ENCODE measurements around the gene BPI.

The BPI gene

DNA sequence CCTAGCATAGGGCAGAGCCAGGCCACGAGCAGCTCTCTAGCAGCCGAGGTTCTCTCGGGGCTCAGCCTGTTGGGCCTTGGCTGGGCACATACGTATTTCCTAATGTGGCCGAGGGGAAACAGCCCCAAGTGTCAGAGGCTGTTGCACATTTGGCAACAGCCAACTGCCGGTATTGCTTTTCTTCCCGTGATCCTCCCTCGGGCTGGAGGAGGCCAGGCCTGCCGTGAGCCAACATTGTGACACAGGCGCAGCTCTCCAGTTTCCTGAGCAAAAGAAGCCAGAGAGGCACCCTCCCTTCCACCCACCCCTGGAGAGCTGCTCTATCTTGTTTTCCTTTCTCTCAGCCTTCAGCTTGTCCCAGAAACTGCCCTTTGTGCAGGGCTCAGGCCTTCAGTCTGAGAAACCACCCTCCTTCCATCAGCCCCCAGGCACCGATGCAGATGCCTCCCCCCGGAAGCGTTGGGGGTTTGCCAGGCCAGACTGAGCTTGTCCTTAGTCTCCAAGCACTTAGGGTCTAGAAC lies 5.1 kb upstream of the BPI start:
- POLR2A ChIA-PET = no interaction called here

GRCh38 chr20:38299963-38300362 lies 4.0 kb upstream of the BPI start:
- CTCF ChIA-PET = interaction anchor here (0.9 to 15.7 kb wide), 4 partner anchors 9 to 242 kb away, joined by 3 to 250 read pairs (median 4); no protein-coding TSS in a partner anchor
- POLR2A ChIA-PET = no interaction called here
- no peak for TF ChIP-seq CTCF (IDR thresholded peaks at IDR 0.05; ENCODE audit: insufficient read depth, low read length, missing control alignments)
- H3K4me3 ChIP-seq (ENCODE audit: low read depth, low read length) = no peak overlapping the region
- DNase-seq (ENCODE audit: low read depth, low spot score) = no peak

More for the DNA sequence above, 5.1 kb upstream of the BPI start:
- no peak overlapping the region for H3K4me3 ChIP-seq (ENCODE audit: low read depth, low read length)
- no peak for DNase-seq (ENCODE audit: low read depth, low spot score)
- no peak for TF ChIP-seq CTCF (IDR thresholded peaks at IDR 0.05; ENCODE audit: insufficient read depth, low read length, missing control alignments)
- CTCF ChIA-PET = interaction anchor here (0.7 to 15.7 kb wide), 5 partner anchors 10 to 241 kb away, joined by 3 to 250 read pairs (median 4); no protein-coding TSS in a partner anchor

- H3K4me3 ChIP-seq (ENCODE audit: low read depth, low read length) = no peak overlapping the region
- TF ChIP-seq CTCF (IDR thresholded peaks at IDR 0.05; ENCODE audit: insufficient read depth, low read length, missing control alignments) = no peak
- POLR2A ChIA-PET = no interaction called here
- no peak for DNase-seq (ENCODE audit: low read depth, low spot score)
- CTCF ChIA-PET = interaction anchor here (0.9 to 15.7 kb wide), 5 partner anchors 9 to 243 kb away, joined by 3 to 250 read pairs (median 4); no protein-coding TSS in a partner anchor
Observed at GRCh38 chr20:38300438-38300837, 3.5 kb upstream of the BPI start.

DNA sequence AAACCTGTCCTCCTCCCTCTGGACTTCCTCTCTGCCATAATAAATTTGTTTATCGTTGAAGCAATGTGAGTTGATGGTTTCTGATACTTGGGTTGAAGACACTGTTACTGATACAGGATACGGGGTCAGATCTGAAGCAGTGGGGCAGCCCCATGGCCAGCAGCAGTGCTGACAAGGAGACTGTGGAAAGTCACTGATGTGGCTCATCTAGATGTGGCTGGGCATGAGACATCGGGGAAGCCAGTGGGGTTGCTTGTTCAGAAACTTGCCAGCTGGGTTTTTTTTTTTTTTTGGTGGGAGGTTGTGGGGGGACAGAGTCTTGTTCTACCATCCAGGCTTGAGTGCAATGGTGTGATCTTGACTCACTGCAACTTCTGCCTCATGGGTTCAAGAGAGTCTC lies 2.6 kb upstream of the BPI start:
- TF ChIP-seq CTCF (IDR thresholded peaks at IDR 0.05; ENCODE audit: insufficient read depth, low read length, missing control alignments) = no peak

GRCh38 chr20:38302786-38303185 lies 1.2 kb upstream of the BPI start:
- ChIA-PET POLR2A (no interaction called here), CTCF (interaction anchor here (0.6 to 15.7 kb wide), 7 partner anchors 9 to 83 kb away, joined by 3 to 250 read pairs (median 3); no protein-coding TSS in a partner anchor)
- DNase-seq (ENCODE audit: low read depth, low spot score) = no peak
- no peak overlapping the region for H3K4me3 ChIP-seq (ENCODE audit: low read depth, low read length)
- no peak for TF ChIP-seq CTCF (IDR thresholded peaks at IDR 0.05; ENCODE audit: insufficient read depth, low read length, missing control alignments)

More for the DNA sequence above, 2.6 kb upstream of the BPI start:
- DNase-seq (ENCODE audit: low read depth, low spot score) = no peak
- no peak overlapping the region for H3K4me3 ChIP-seq (ENCODE audit: low read depth, low read length)
- ChIA-PET POLR2A (no interaction called here), CTCF (interaction anchor here (1.7 to 15.7 kb wide), 3 partner anchors 17 to 243 kb away, joined by 4 to 250 read pairs (median 70); no protein-coding TSS in a partner anchor)

DNA sequence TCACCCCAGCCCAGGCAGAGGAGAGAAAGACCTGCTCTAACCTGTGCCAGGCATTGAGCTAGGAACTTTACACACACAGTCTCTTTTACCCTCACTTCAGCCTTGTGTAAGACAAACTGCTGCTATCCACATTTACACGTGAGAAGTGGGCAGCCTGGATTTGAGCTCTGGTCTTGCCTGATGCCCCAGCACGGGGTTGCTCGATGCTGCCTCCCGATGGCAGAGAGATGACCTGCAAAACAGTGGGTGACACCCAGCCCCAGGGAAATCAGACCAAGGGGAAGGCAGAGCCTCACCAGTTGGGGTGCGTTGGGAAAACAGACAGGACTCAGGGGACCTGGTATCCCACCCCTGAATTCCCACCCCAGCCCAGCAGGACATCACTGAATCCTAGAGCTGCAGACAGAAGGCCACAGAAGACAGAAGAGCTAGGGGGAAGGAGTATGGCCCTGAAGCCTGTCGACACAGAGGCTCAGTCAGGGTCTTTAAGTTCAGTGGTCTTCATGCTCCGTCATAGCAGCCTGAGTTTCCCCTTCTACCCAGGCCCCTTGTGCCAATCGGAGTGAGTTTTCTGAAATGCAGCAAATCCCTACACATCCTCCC lies 990 bp downstream of the BPI start:
- CTCF ChIA-PET = interaction anchor here (0.5 to 15.7 kb wide), 15 partner anchors 13 to 291 kb away, joined by 3 to 250 read pairs (median 3); no protein-coding TSS in a partner anchor

More for the DNA sequence above, 990 bp downstream of the BPI start:
- peak; percentile 68 for TF ChIP-seq CTCF (IDR thresholded peaks at IDR 0.05; ENCODE audit: insufficient read depth, low read length, missing control alignments)
- POLR2A ChIA-PET = no interaction called here
- no peak for DNase-seq (ENCODE audit: low read depth, low spot score)
- no peak overlapping the region for H3K4me3 ChIP-seq (ENCODE audit: low read depth, low read length)
